ENCODE data around the gene SUGCT.

SUGCT gene

DNA sequence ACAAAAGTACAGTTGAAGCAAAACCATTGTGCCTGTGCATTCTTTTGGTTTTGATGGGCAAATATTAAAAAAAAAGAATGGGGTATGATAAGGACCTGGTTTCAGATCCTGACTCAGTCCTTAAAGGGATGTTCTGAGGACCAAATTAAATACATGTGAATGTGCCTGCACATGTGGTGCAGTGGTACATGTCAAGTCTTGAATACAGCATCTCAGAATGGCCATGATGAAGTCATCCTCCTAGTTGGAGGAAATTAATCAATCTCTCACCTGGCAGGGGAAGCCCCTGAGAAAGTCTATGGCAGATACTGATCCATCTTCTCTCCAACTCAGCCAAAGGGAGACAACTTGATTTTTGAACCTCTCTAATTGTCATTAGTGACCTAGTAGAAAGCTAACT is 207.0 kb downstream of the SUGCT start:
- no peak overlapping the region for H3K4me3 ChIP-seq (ENCODE audit: low read depth, low read length)
- TF ChIP-seq ZNF37A (tag by site-specific recombination; IDR thresholded peaks at IDR 0.05), result no peak
- TF ChIP-seq ZNF157 (tag by site-specific recombination; IDR thresholded peaks at IDR 0.05), result no peak
- TF ChIP-seq REPIN1 (tag by site-specific recombination; IDR thresholded peaks at IDR 0.05; ENCODE audit: low read depth), result no peak
- TF ChIP-seq, protein P1, sequence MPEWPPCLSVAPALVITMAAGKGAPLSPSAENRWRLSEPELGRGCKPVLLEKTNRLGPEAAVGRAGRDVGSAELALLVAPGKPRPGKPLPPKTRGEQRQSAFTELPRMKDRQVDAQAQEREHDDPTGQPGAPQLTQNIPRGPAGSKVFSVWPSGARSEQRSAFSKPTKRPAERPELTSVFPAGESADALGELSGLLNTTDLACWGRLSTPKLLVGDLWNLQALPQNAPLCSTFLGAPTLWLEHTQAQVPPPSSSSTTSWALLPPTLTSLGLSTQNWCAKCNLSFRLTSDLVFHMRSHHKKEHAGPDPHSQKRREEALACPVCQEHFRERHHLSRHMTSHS (tag by site-specific recombination; IDR thresholded peaks at IDR 0.05), result no peak
- TF ChIP-seq, protein P2, sequence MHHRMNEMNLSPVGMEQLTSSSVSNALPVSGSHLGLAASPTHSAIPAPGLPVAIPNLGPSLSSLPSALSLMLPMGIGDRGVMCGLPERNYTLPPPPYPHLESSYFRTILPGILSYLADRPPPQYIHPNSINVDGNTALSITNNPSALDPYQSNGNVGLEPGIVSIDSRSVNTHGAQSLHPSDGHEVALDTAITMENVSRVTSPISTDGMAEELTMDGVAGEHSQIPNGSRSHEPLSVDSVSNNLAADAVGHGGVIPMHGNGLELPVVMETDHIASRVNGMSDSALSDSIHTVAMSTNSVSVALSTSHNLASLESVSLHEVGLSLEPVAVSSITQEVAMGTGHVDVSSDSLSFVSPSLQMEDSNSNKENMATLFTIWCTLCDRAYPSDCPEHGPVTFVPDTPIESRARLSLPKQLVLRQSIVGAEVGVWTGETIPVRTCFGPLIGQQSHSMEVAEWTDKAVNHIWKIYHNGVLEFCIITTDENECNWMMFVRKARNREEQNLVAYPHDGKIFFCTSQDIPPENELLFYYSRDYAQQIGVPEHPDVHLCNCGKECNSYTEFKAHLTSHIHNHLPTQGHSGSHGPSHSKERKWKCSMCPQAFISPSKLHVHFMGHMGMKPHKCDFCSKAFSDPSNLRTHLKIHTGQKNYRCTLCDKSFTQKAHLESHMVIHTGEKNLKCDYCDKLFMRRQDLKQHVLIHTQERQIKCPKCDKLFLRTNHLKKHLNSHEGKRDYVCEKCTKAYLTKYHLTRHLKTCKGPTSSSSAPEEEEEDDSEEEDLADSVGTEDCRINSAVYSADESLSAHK (tag by site-specific recombination; IDR thresholded peaks at IDR 0.05), result no peak
- no peak for TF ChIP-seq ZNF600 (tag by site-specific recombination; IDR thresholded peaks at IDR 0.05)
- TF ChIP-seq ZBTB17 (tag by site-specific recombination; IDR thresholded peaks at IDR 0.05), result no peak
- TF ChIP-seq, protein P3, sequence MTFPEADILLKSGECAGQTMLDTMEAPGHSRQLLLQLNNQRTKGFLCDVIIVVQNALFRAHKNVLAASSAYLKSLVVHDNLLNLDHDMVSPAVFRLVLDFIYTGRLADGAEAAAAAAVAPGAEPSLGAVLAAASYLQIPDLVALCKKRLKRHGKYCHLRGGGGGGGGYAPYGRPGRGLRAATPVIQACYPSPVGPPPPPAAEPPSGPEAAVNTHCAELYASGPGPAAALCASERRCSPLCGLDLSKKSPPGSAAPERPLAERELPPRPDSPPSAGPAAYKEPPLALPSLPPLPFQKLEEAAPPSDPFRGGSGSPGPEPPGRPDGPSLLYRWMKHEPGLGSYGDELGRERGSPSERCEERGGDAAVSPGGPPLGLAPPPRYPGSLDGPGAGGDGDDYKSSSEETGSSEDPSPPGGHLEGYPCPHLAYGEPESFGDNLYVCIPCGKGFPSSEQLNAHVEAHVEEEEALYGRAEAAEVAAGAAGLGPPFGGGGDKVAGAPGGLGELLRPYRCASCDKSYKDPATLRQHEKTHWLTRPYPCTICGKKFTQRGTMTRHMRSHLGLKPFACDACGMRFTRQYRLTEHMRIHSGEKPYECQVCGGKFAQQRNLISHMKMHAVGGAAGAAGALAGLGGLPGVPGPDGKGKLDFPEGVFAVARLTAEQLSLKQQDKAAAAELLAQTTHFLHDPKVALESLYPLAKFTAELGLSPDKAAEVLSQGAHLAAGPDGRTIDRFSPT (tag by site-specific recombination; IDR thresholded peaks at IDR 0.05), result no peak
- TF ChIP-seq ZNF658 (tag by site-specific recombination; IDR thresholded peaks at IDR 0.05), result no peak
- TF ChIP-seq ZEB2 (tag by site-specific recombination; IDR thresholded peaks at IDR 0.05), result no peak
- no peak for TF ChIP-seq ZNF221 (tag by site-specific recombination; IDR thresholded peaks at IDR 0.05; ENCODE audit: borderline replicate concordance)

DNA sequence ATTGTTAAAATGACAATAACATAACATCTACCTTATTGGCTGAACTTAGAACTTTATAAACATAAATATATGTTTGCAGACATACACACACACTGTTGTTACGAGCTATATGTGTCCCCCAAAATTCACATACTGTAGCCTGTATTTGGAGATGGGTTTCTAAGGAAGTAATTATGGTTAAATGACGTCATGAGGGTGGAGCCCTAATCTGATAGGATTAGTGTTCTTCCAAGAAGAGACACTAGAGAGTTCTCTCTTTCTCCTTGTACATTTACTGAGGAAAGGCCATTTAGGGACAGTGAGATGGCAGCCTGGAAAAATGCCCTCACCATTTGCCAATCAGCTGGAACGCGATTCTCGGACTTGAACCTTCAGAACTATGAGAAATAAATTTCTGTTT is 211.7 kb downstream of the SUGCT start:
- TF ChIP-seq GLI2 (tag by site-specific recombination; IDR thresholded peaks at IDR 0.05; ENCODE audit: borderline replicate concordance, low read depth), result no peak
- no peak for TF ChIP-seq ZNF335 (tag by site-specific recombination; conservative IDR thresholded peaks at IDR 0.05)
- TF ChIP-seq ZNF274 (IDR thresholded peaks at IDR 0.05; ENCODE audit: low read length), result no peak
- no peak for TF ChIP-seq ZNF274 (tag by site-specific recombination; IDR thresholded peaks at IDR 0.05; ENCODE audit: borderline replicate concordance)
- no peak for TF ChIP-seq OVOL3 (tag by site-specific recombination; IDR thresholded peaks at IDR 0.05)
- no peak for TF ChIP-seq ZNF549 (tag by site-specific recombination; IDR thresholded peaks at IDR 0.05)
- TF ChIP-seq, protein P4, sequence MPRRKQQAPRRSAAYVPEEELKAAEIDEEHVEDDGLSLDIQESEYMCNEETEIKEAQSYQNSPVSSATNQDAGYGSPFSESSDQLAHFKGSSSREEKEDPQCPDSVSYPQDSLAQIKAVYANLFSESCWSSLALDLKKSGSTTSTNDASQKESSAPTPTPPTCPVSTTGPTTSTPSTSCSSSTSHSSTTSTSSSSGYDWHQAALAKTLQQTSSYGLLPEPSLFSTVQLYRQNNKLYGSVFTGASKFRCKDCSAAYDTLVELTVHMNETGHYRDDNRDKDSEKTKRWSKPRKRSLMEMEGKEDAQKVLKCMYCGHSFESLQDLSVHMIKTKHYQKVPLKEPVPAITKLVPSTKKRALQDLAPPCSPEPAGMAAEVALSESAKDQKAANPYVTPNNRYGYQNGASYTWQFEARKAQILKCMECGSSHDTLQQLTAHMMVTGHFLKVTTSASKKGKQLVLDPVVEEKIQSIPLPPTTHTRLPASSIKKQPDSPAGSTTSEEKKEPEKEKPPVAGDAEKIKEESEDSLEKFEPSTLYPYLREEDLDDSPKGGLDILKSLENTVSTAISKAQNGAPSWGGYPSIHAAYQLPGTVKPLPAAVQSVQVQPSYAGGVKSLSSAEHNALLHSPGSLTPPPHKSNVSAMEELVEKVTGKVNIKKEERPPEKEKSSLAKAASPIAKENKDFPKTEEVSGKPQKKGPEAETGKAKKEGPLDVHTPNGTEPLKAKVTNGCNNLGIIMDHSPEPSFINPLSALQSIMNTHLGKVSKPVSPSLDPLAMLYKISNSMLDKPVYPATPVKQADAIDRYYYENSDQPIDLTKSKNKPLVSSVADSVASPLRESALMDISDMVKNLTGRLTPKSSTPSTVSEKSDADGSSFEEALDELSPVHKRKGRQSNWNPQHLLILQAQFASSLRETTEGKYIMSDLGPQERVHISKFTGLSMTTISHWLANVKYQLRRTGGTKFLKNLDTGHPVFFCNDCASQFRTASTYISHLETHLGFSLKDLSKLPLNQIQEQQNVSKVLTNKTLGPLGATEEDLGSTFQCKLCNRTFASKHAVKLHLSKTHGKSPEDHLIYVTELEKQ (tag by site-specific recombination; IDR thresholded peaks at IDR 0.05; ENCODE audit: borderline replicate concordance), result no peak
- TF ChIP-seq KLF16 (tag by site-specific recombination; IDR thresholded peaks at IDR 0.05), result no peak
- no peak for TF ChIP-seq ZNF843 (tag by site-specific recombination; IDR thresholded peaks at IDR 0.05)
- TF ChIP-seq BCL11B (tag by site-specific recombination; IDR thresholded peaks at IDR 0.05; ENCODE audit: low read depth), result no peak
- no peak for TF ChIP-seq ZNF792 (tag by site-specific recombination; IDR thresholded peaks at IDR 0.05)
- TF ChIP-seq, protein P5, sequence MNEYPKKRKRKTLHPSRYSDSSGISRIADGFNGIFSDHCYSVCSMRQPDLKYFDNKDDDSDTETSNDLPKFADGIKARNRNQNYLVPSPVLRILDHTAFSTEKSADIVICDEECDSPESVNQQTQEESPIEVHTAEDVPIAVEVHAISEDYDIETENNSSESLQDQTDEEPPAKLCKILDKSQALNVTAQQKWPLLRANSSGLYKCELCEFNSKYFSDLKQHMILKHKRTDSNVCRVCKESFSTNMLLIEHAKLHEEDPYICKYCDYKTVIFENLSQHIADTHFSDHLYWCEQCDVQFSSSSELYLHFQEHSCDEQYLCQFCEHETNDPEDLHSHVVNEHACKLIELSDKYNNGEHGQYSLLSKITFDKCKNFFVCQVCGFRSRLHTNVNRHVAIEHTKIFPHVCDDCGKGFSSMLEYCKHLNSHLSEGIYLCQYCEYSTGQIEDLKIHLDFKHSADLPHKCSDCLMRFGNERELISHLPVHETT (tag by site-specific recombination; IDR thresholded peaks at IDR 0.05), result no peak
- no peak for TF ChIP-seq ZFP3 (tag by site-specific recombination; IDR thresholded peaks at IDR 0.05; ENCODE audit: low read depth)
- H3K4me3 ChIP-seq (ENCODE audit: low read depth, low read length), result no peak overlapping the region
- no peak overlapping the region for H3K27ac ChIP-seq (ENCODE audit: extremely low read depth, low read depth, low read length)
- no peaks in the 10 kb centered on the region for H3K36me3 ChIP-seq (ENCODE audit: control insufficient read depth in 2 of 2, insufficient read depth in 1 of 2, low read length in 2 of 2)
- H3K4me1 ChIP-seq (ENCODE audit: control insufficient read depth, insufficient read depth, low read length), result no peaks in the 10 kb centered on the region
- ChIA-PET CTCF (interaction anchor here (0.6 kb wide), 1 partner anchor 348 kb away, joined by 3 read pairs; no protein-coding TSS in a partner anchor), POLR2A (no interaction called here)
- no peaks in the 10 kb centered on the region for H3K9me3 ChIP-seq (ENCODE audit: control insufficient read depth, insufficient read depth, low read depth, low read length)

More for the DNA sequence above, 207.0 kb downstream of the SUGCT start:
- CTCF ChIA-PET, result no interaction called here
- POLR2A ChIA-PET, result no interaction called here
- Histone ChIP-seq H3K9me3 (ENCODE audit: control insufficient read depth, insufficient read depth, low read depth, low read length) (no peaks in the 10 kb centered on the region), H3K27ac (ENCODE audit: extremely low read depth, low read depth, low read length) (no peak overlapping the region), H3K4me1 (ENCODE audit: control insufficient read depth, insufficient read depth, low read length) (no peaks in the 10 kb centered on the region), H3K36me3 (ENCODE audit: control insufficient read depth in 2 of 2, insufficient read depth in 1 of 2, low read length in 2 of 2) (no peaks in the 10 kb centered on the region)

Data from HEK293 (cell line).